A549 treated with AZD2906 at 1 μM for 4 hours (cell line): ENCODE results near the gene MAGEB3. TPM values are rescaled to one million over a fixed set of nuclear protein-coding genes. Genes with fewer than 3 reads are reported as not detected.

Experiments
- total RNA-seq: library from RNA; stranded (reverse); fragments of 200-300 nt; extraction: Qiagen RNA extraction; gene quantifications from 5 replicates; pipeline ENCODE4 v1.2.3, GENCODE V29; 2022

The MAGEB3 gene
- total RNA-seq = not detected in 5 replicates

GRCh38 chrX:30230395-30230794, at the start of gene MAGEB3:
Gene MAGEB3 (plus strand): TSS chrX:30230657. CDS start chrX:30235925, 5,268 bp downstream.

GRCh38 chrX:30215357-30215843, 15.1 kb upstream of the MAGEB3 start, which contains the start of gene MAGEB2:
Gene MAGEB2 (plus strand): TSS chrX:30215563. CDS start chrX:30218581, 3,018 bp downstream.

GRCh38 chrX:30241724-30242415, 11.4 kb downstream of the MAGEB3 start, which contains the start of gene MAGEB4:
Gene MAGEB4 (plus strand): TSS chrX:30242000. CDS start chrX:30242136, 136 bp downstream.

GRCh38 chrX:30246769-30247489, 16.5 kb downstream of the MAGEB3 start, which contains the start of gene MAGEB1:
Gene MAGEB1 (plus strand): TSS chrX:30247146. CDS start chrX:30250494, 3,348 bp downstream.

Other genes starting within 250 kb of the MAGEB3 start
- not detected in 5 replicates for gene MAGEB2, start 15.1 kb upstream of the MAGEB3 start, total RNA-seq
- gene MAGEB4, start 11.3 kb downstream of the MAGEB3 start, total RNA-seq = not detected in 5 replicates
- not detected in 5 replicates for gene MAGEB1, start 16.5 kb downstream of the MAGEB3 start, total RNA-seq
- 15.9 to 29.0 TPM (median 19.5 TPM) in 5 replicates for gene NR0B1, start 78.7 kb downstream of the MAGEB3 start, total RNA-seq